ENCODE measurements around the gene TRAF5.

TRAF5 gene

GRCh38 chr1:211415700-211416099, 89.1 kb downstream of the TRAF5 start:
- H3K27ac ChIP-seq = peak overlapping the region; percentile 46; the same call in 1 of the 2 replicates
- no peak for TF ChIP-seq CTCF (conservative IDR thresholded peaks at IDR 0.05)

- peak; percentile 45 for TF ChIP-seq CTCF (conservative IDR thresholded peaks at IDR 0.05)
- peak overlapping the region; percentile 46; the same call in 1 of the 2 replicates for H3K27ac ChIP-seq
These were observed 89.6 kb downstream of the TRAF5 start for GRCh38 chr1:211416246-211416627.

GRCh38 chr1:211416628-211417323, 90.1 kb downstream of the TRAF5 start:
- H3K27ac ChIP-seq = peak overlapping the region; percentile 46; the same call in 1 of the 2 replicates

- TF ChIP-seq CTCF (conservative IDR thresholded peaks at IDR 0.05) = no peak
- no peak overlapping the region for H3K27ac ChIP-seq
These were observed 93.8 kb downstream of the TRAF5 start for GRCh38 chr1:211420389-211420788.

GRCh38 chr1:211420845-211421454, 94.3 kb downstream of the TRAF5 start:
- no peak overlapping the region for H3K27ac ChIP-seq
- no peak for TF ChIP-seq CTCF (conservative IDR thresholded peaks at IDR 0.05)

GRCh38 chr1:211424018-211424417, 97.4 kb downstream of the TRAF5 start:
- H3K27ac ChIP-seq = no peak overlapping the region

More at GRCh38 chr1:211424018-211424417, 97.4 kb downstream of the TRAF5 start:
- TF ChIP-seq CTCF (conservative IDR thresholded peaks at IDR 0.05) = no peak

Data from VCaP (cell line).